ENCODE data around the gene HERC3. TPM values are rescaled to one million over a fixed set of nuclear protein-coding genes. Genes with fewer than 3 reads are reported as not detected.

The HERC3 gene
- total RNA-seq, 1 experiment from 2014 or later: 5.5 TPM

DNA sequence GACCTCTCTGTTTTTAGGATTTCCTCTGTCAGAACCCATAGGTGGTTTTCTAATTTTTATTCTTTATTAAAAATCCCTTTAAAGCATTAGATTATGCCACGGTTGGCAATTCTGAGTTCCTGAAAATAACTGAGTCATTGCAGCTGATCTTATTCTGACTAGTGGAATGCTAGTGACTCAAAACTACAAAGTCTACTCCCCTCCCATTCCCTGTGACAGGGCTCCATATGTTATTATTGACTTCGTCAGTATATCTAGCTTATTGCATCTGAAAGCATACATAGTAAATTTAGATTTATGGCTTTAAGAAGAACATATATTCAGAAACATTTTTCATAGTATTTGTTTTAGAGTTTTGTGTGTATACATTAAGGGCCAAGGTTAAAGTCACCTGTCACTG, 38.5 kb downstream of the HERC3 start (continued):
- TF ChIP-seq, protein P1, sequence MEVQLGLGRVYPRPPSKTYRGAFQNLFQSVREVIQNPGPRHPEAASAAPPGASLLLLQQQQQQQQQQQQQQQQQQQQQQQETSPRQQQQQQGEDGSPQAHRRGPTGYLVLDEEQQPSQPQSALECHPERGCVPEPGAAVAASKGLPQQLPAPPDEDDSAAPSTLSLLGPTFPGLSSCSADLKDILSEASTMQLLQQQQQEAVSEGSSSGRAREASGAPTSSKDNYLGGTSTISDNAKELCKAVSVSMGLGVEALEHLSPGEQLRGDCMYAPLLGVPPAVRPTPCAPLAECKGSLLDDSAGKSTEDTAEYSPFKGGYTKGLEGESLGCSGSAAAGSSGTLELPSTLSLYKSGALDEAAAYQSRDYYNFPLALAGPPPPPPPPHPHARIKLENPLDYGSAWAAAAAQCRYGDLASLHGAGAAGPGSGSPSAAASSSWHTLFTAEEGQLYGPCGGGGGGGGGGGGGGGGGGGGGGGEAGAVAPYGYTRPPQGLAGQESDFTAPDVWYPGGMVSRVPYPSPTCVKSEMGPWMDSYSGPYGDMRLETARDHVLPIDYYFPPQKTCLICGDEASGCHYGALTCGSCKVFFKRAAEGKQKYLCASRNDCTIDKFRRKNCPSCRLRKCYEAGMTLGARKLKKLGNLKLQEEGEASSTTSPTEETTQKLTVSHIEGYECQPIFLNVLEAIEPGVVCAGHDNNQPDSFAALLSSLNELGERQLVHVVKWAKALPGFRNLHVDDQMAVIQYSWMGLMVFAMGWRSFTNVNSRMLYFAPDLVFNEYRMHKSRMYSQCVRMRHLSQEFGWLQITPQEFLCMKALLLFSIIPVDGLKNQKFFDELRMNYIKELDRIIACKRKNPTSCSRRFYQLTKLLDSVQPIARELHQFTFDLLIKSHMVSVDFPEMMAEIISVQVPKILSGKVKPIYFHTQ (CRISPR knock-in tag; IDR thresholded peaks at IDR 0.05): no peak

DNA sequence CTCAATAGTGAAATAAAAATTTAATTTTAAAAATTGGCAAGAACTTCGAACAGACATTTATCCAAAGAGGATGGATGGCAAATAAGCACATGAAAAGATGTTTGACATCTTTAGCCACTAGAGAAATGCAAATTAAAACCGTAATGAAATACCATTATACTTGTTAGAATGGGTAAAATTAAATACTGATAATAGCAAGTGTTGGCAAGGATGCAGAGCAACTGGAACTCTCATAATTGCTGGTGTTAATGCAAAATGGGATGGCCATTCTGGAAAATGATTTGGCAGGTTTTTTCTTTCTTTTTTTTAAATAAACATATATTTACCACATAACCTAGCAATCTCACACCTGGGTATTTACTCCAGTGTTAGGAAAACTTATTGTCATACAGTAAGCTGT, 51.7 kb downstream of the HERC3 start:
- ATAC-seq: no peak
- ChIA-PET POLR2A (no interaction called here), CTCF (no interaction called here)
- Mint-ChIP-seq H3K27ac (no peak overlapping the region), H3K4me1 (peaks cover 35% of the 10 kb centered on the region), H3K9me3 (peaks cover 27% of the 10 kb centered on the region), H3K36me3 (peaks cover 8% of the 10 kb centered on the region), H3K27me3 (ENCODE audit: low read depth) (no peaks in the 10 kb centered on the region), H3K4me3 (no peak overlapping the region)
- DNase-seq (ENCODE audit: low spot score): no peak
- TF ChIP-seq IRF2 (CRISPR knock-in tag; IDR thresholded peaks at IDR 0.05; ENCODE audit: borderline replicate concordance, low read depth) (no peak), NFYB (CRISPR knock-in tag; conservative IDR thresholded peaks at IDR 0.05; ENCODE audit: low read depth) (no peak), ZNF423 (CRISPR knock-in tag; IDR thresholded peaks at IDR 0.05) (no peak), JAZF1 (CRISPR knock-in tag; IDR thresholded peaks at IDR 0.05) (no peak), GRHL2 (CRISPR knock-in tag; IDR thresholded peaks at IDR 0.05; ENCODE audit: insufficient replicate concordance, severe bottlenecking) (no peak), OVOL2 (CRISPR knock-in tag; IDR thresholded peaks at IDR 0.05; ENCODE audit: borderline replicate concordance) (no peak), ZNF121 (CRISPR knock-in tag; IDR thresholded peaks at IDR 0.05) (no peak), CREB1 (CRISPR knock-in tag; IDR thresholded peaks at IDR 0.05) (no peak), CBFB (CRISPR knock-in tag; IDR thresholded peaks at IDR 0.05; ENCODE audit: low read depth) (no peak)
- TF ChIP-seq, protein P2, sequence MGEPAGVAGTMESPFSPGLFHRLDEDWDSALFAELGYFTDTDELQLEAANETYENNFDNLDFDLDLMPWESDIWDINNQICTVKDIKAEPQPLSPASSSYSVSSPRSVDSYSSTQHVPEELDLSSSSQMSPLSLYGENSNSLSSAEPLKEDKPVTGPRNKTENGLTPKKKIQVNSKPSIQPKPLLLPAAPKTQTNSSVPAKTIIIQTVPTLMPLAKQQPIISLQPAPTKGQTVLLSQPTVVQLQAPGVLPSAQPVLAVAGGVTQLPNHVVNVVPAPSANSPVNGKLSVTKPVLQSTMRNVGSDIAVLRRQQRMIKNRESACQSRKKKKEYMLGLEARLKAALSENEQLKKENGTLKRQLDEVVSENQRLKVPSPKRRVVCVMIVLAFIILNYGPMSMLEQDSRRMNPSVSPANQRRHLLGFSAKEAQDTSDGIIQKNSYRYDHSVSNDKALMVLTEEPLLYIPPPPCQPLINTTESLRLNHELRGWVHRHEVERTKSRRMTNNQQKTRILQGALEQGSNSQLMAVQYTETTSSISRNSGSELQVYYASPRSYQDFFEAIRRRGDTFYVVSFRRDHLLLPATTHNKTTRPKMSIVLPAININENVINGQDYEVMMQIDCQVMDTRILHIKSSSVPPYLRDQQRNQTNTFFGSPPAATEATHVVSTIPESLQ (CRISPR knock-in tag; IDR thresholded peaks at IDR 0.05): no peak
- TF ChIP-seq, protein P3, sequence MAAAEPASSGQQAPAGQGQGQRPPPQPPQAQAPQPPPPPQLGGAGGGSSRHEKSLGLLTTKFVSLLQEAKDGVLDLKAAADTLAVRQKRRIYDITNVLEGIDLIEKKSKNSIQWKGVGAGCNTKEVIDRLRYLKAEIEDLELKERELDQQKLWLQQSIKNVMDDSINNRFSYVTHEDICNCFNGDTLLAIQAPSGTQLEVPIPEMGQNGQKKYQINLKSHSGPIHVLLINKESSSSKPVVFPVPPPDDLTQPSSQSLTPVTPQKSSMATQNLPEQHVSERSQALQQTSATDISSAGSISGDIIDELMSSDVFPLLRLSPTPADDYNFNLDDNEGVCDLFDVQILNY (CRISPR knock-in tag; IDR thresholded peaks at IDR 0.05): no peak
- TF ChIP-seq, protein P4, sequence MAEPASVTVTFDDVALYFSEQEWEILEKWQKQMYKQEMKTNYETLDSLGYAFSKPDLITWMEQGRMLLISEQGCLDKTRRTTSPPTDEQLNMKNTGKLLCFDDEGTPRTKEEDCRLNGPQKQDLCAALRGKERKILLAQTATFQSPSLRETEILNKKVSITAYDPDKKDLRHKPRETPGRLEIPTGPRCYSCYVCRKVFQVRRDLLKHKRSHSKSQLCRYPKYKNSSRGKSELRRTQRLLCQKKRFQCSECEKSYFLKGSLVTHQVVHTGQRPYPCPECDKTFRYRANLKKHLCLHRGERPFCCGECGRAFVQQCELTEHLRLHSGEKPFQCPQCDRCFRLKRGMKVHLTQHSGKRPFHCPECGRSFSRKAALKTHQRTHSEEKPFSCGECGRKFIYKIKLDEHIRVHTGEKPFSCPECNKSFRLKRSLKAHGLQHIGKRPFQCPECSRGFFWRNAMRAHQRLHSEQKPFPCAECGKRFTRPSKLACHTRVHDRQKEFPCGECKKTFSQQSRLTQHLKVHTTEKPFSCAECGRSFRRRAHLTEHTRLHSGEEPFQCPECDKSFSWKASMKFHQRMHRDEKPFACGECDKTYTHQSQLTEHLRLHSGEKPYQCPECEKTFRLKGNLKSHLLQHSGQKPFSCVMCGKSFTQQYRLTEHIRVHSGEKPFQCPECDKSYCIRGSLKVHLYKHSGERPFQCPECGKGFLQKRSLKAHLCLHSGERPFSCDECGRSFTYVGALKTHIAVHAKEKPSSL (CRISPR knock-in tag; conservative IDR thresholded peaks at IDR 0.05): no peak
- TF ChIP-seq, protein P5, sequence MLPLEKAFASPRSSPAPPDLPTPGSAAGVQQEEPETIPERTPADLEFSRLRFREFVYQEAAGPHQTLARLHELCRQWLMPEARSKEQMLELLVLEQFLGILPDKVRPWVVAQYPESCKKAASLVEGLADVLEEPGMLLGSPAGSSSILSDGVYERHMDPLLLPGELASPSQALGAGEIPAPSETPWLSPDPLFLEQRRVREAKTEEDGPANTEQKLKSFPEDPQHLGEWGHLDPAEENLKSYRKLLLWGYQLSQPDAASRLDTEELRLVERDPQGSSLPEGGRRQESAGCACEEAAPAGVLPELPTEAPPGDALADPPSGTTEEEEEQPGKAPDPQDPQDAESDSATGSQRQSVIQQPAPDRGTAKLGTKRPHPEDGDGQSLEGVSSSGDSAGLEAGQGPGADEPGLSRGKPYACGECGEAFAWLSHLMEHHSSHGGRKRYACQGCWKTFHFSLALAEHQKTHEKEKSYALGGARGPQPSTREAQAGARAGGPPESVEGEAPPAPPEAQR (CRISPR knock-in tag; IDR thresholded peaks at IDR 0.05): no peak
- TF ChIP-seq, protein P6, sequence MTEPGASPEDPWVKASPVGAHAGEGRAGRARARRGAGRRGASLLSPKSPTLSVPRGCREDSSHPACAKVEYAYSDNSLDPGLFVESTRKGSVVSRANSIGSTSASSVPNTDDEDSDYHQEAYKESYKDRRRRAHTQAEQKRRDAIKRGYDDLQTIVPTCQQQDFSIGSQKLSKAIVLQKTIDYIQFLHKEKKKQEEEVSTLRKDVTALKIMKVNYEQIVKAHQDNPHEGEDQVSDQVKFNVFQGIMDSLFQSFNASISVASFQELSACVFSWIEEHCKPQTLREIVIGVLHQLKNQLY (CRISPR knock-in tag; IDR thresholded peaks at IDR 0.05): no peak
- TF ChIP-seq, protein P7, sequence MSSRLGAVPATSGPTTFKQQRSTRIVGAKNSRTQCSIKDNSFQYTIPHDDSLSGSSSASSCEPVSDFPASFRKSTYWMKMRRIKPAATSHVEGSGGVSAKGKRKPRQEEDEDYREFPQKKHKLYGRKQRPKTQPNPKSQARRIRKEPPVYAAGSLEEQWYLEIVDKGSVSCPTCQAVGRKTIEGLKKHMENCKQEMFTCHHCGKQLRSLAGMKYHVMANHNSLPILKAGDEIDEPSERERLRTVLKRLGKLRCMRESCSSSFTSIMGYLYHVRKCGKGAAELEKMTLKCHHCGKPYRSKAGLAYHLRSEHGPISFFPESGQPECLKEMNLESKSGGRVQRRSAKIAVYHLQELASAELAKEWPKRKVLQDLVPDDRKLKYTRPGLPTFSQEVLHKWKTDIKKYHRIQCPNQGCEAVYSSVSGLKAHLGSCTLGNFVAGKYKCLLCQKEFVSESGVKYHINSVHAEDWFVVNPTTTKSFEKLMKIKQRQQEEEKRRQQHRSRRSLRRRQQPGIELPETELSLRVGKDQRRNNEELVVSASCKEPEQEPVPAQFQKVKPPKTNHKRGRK (CRISPR knock-in tag; IDR thresholded peaks at IDR 0.05; ENCODE audit: borderline replicate concordance): no peak

Measured in WTC11 (cell line).